ENCODE results near the gene CISD1. TPM values are rescaled to one million over a fixed set of nuclear protein-coding genes. Genes with fewer than 3 reads are reported as not detected.

CISD1 gene
- total and polyA plus RNA-seq, 2 experiments from 2014 or later, result 40.4 to 97.6 TPM

- Histone ChIP-seq H3K4me2 (ENCODE audit: unreplicated experiment) (no peak overlapping the region), H4K20me1 (ENCODE audit: insufficient read depth) (no peaks in the 10 kb centered on the region), H3K9me3 (ENCODE audit: low read depth) (no peaks in the 10 kb centered on the region), H3K4me3 (no peak overlapping the region), H3K36me3 (ENCODE audit: low read depth) (no peaks in the 10 kb centered on the region), H3F3A (ENCODE audit: insufficient read depth) (no peaks in the 10 kb centered on the region), H3K79me2 (ENCODE audit: insufficient read depth) (no peaks in the 10 kb centered on the region), H3K4me1 (ENCODE audit: insufficient read depth) (no peaks in the 10 kb centered on the region), H3K27me3 (replicated peaks; ENCODE audit: insufficient read depth) (no peaks in the 10 kb centered on the region), H3K9ac (no peak overlapping the region), H3K9me2 (ENCODE audit: insufficient read depth) (no peaks in the 10 kb centered on the region), H2AFZ (no peak overlapping the region), H3K27ac (no peak overlapping the region)
- 95 to 100% methylated on average over 1 of the region's 1 CpG for WGBS, 2 experiments (ENCODE audit: low coverage in 1 of 2, low lambda C conversion rate in 2 of 2, missing lambda C conversion rate in 2 of 2)
- DNase-seq, result no peak
- in situ Hi-C loops (cut with MboI), result no loop called here
- no peak for TF ChIP-seq EZH2 (IDR thresholded peaks at IDR 0.05; ENCODE audit: insufficient read depth, poor library complexity, severe bottlenecking)
- no peak for TF ChIP-seq EZH2phosphoT487 (IDR thresholded peaks at IDR 0.05; ENCODE audit: insufficient read depth, low read depth)
Observed at GRCh38 chr10:58319599-58319998, 50.6 kb downstream of the CISD1 start.

DNA sequence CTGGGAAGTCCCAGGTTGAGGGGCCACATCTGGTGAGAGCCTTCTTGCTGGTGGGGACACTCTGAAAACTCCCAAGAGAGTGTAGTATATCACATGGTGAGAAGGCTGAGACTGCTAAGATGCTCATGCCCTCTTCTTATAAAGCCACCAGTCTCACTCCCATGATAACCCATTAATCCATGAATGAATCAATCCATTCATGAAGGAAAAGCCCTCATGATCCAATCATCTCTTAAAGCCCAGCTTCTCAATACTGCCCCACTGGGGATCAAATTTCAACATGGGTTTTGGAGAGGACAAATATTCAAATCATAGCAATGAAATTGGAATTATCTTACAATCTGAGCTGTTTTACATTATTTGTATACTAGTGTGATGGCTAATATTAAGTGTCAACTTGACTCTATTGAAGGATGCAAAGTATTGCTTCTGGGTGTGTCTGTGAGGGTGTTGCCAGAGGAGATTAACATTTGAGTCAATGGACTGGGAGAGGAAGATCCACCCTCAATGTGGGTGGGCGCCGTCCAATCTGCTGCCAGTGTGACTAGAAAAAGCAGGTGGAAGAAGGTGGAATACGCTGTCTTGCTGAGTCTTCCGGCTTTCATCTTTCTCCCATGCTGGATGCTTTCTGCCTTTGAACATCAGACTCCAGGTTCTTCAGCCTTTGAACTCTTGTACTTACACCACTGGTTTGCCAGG, 51.5 kb downstream of the CISD1 start:
- no peaks in the 10 kb centered on the region for H3F3A ChIP-seq (ENCODE audit: insufficient read depth)
- in situ Hi-C loops (cut with MboI), result no loop called here
- no peaks in the 10 kb centered on the region for H4K20me1 ChIP-seq (ENCODE audit: insufficient read depth)
- H3K4me1 ChIP-seq (ENCODE audit: insufficient read depth), result no peaks in the 10 kb centered on the region
- no peaks in the 10 kb centered on the region for H3K79me2 ChIP-seq (ENCODE audit: insufficient read depth)
- H3K36me3 ChIP-seq (ENCODE audit: low read depth), result no peaks in the 10 kb centered on the region
- no peak for DNase-seq
- no peak overlapping the region for H3K4me2 ChIP-seq (ENCODE audit: unreplicated experiment)
- no peak overlapping the region for H3K27ac ChIP-seq
- H3K9me2 ChIP-seq (ENCODE audit: insufficient read depth), result no peaks in the 10 kb centered on the region
- no peak overlapping the region for H2AFZ ChIP-seq
- WGBS, 2 experiments (ENCODE audit: low coverage in 1 of 2, low lambda C conversion rate in 2 of 2, missing lambda C conversion rate in 2 of 2), result 83 to 88% methylated on average over 4 of the region's 4 CpGs
- H3K4me3 ChIP-seq, result no peak overlapping the region
- no peaks in the 10 kb centered on the region for H3K9me3 ChIP-seq (ENCODE audit: low read depth)
- H3K27me3 ChIP-seq (replicated peaks; ENCODE audit: insufficient read depth), result no peaks in the 10 kb centered on the region
- H3K9ac ChIP-seq, result no peak overlapping the region
- no peak for TF ChIP-seq EZH2phosphoT487 (IDR thresholded peaks at IDR 0.05; ENCODE audit: insufficient read depth, low read depth)
- no peak for TF ChIP-seq EZH2 (IDR thresholded peaks at IDR 0.05; ENCODE audit: insufficient read depth, poor library complexity, severe bottlenecking)

GRCh38 chr10:58322072-58322834, 53.3 kb downstream of the CISD1 start:
- WGBS, 2 experiments (ENCODE audit: low coverage in 1 of 2, low lambda C conversion rate in 2 of 2, missing lambda C conversion rate in 2 of 2), result 62 to 66% methylated on average over 3 of the region's 3 CpGs
- TF ChIP-seq EZH2phosphoT487 (IDR thresholded peaks at IDR 0.05; ENCODE audit: insufficient read depth, low read depth) (no peak), EZH2 (IDR thresholded peaks at IDR 0.05; ENCODE audit: insufficient read depth, poor library complexity, severe bottlenecking) (no peak)

DNA sequence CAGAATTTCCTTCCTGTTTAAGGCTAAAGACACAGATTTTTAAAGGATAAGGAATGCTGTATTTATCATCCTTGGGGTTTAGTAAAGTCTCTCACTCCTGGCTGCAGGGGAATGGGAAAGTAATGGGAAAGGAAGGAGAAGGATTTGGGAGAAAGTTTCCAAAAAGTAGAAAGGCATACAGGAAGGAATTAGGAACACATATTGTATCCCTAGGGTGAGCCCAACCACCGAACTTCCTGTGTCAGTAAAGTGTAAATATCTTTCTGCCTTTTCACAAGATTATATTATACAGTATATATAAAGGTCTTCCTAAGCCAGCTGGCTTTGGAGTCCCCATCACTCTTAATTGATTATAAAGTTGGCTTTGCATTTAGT, 53.9 kb downstream of the CISD1 start:
- Histone ChIP-seq H2AFZ (peak overlapping the region; percentile 11; the same call in 1 of the 2 replicates), H3F3A (ENCODE audit: insufficient read depth) (no peaks in the 10 kb centered on the region), H3K4me1 (ENCODE audit: insufficient read depth) (no peaks in the 10 kb centered on the region), H3K36me3 (ENCODE audit: low read depth) (no peaks in the 10 kb centered on the region), H3K27me3 (replicated peaks; ENCODE audit: insufficient read depth) (no peaks in the 10 kb centered on the region), H3K9me3 (ENCODE audit: low read depth) (no peaks in the 10 kb centered on the region), H3K4me3 (no peak overlapping the region), H3K9ac (no peak overlapping the region), H3K79me2 (ENCODE audit: insufficient read depth) (no peaks in the 10 kb centered on the region), H3K4me2 (ENCODE audit: unreplicated experiment) (no peak overlapping the region), H3K27ac (no peak overlapping the region), H4K20me1 (ENCODE audit: insufficient read depth) (no peaks in the 10 kb centered on the region), H3K9me2 (ENCODE audit: insufficient read depth) (no peaks in the 10 kb centered on the region)
- in situ Hi-C loops (cut with MboI), result no loop called here
- DNase-seq, result no peak
- TF ChIP-seq EZH2phosphoT487 (IDR thresholded peaks at IDR 0.05; ENCODE audit: insufficient read depth, low read depth) (no peak), EZH2 (IDR thresholded peaks at IDR 0.05; ENCODE audit: insufficient read depth, poor library complexity, severe bottlenecking) (no peak)
- WGBS, 2 experiments (ENCODE audit: low coverage in 1 of 2, low lambda C conversion rate in 2 of 2, missing lambda C conversion rate in 2 of 2), result 44 to 45% methylated on average over 1 of the region's 1 CpG

More at GRCh38 chr10:58322072-58322834, 53.3 kb downstream of the CISD1 start:
- in situ Hi-C loops (cut with MboI), result no loop called here
- Histone ChIP-seq H4K20me1 (ENCODE audit: insufficient read depth) (no peaks in the 10 kb centered on the region), H3F3A (ENCODE audit: insufficient read depth) (no peaks in the 10 kb centered on the region), H3K9me2 (ENCODE audit: insufficient read depth) (no peaks in the 10 kb centered on the region), H3K79me2 (ENCODE audit: insufficient read depth) (no peaks in the 10 kb centered on the region), H3K4me3 (no peak overlapping the region), H3K4me2 (ENCODE audit: unreplicated experiment) (no peak overlapping the region), H3K36me3 (ENCODE audit: low read depth) (no peaks in the 10 kb centered on the region), H3K27me3 (replicated peaks; ENCODE audit: insufficient read depth) (no peaks in the 10 kb centered on the region), H2AFZ (peak overlapping the region; percentile 11; the same call in 1 of the 2 replicates), H3K27ac (no peak overlapping the region), H3K9me3 (ENCODE audit: low read depth) (no peaks in the 10 kb centered on the region), H3K4me1 (ENCODE audit: insufficient read depth) (no peaks in the 10 kb centered on the region), H3K9ac (no peak overlapping the region)
- no peak for DNase-seq
